ENCODE measurements around the gene ZNF544.

DNA sequence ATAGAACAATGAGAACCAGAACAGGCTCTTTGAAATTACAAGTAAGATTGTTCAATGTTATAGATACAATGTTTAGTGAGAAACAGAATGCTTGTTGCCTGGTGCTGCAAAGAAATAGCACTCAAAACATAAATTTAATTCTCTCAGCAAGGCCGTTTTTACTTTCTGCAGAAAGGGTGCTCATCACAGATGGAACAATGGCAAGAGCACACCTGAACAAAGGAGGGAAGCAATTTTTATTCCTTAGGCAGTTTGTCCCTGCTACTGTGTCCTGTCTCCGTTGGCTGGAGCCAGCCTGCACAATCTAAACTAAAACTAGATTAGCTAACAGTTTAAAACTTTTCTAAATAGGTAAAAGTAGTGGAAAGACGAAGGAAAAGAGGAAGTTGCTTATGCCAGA is 39.6 kb downstream of the ZNF544 start:
- TF ChIP-seq, protein P1, sequence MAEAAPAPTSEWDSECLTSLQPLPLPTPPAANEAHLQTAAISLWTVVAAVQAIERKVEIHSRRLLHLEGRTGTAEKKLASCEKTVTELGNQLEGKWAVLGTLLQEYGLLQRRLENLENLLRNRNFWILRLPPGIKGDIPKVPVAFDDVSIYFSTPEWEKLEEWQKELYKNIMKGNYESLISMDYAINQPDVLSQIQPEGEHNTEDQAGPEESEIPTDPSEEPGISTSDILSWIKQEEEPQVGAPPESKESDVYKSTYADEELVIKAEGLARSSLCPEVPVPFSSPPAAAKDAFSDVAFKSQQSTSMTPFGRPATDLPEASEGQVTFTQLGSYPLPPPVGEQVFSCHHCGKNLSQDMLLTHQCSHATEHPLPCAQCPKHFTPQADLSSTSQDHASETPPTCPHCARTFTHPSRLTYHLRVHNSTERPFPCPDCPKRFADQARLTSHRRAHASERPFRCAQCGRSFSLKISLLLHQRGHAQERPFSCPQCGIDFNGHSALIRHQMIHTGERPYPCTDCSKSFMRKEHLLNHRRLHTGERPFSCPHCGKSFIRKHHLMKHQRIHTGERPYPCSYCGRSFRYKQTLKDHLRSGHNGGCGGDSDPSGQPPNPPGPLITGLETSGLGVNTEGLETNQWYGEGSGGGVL (tag by site-specific recombination; IDR thresholded peaks at IDR 0.05): no peak
- no peak for TF ChIP-seq ZNF530 (tag by site-specific recombination; IDR thresholded peaks at IDR 0.05; ENCODE audit: low read depth)
- no peak for TF ChIP-seq ZNF335 (tag by site-specific recombination; conservative IDR thresholded peaks at IDR 0.05)
- TF ChIP-seq, protein P2, sequence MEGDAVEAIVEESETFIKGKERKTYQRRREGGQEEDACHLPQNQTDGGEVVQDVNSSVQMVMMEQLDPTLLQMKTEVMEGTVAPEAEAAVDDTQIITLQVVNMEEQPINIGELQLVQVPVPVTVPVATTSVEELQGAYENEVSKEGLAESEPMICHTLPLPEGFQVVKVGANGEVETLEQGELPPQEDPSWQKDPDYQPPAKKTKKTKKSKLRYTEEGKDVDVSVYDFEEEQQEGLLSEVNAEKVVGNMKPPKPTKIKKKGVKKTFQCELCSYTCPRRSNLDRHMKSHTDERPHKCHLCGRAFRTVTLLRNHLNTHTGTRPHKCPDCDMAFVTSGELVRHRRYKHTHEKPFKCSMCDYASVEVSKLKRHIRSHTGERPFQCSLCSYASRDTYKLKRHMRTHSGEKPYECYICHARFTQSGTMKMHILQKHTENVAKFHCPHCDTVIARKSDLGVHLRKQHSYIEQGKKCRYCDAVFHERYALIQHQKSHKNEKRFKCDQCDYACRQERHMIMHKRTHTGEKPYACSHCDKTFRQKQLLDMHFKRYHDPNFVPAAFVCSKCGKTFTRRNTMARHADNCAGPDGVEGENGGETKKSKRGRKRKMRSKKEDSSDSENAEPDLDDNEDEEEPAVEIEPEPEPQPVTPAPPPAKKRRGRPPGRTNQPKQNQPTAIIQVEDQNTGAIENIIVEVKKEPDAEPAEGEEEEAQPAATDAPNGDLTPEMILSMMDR (tag by site-specific recombination; IDR thresholded peaks at IDR 0.05): no peak
- no peak for TF ChIP-seq TRIM28 (IDR thresholded peaks at IDR 0.05; ENCODE audit: borderline replicate concordance, low read length)
- TF ChIP-seq ZNF223 (tag by site-specific recombination; IDR thresholded peaks at IDR 0.05): no peak
- TF ChIP-seq PRDM1 (tag by site-specific recombination; IDR thresholded peaks at IDR 0.05): no peak
- no peak for TF ChIP-seq BCL11A (tag by site-specific recombination; IDR thresholded peaks at IDR 0.05; ENCODE audit: low read depth)
- no peak for TF ChIP-seq ZNF555 (tag by site-specific recombination; conservative IDR thresholded peaks at IDR 0.05)

All from HEK293 (cell line).